Ovary (tissue), 3 donors: Measurements from ENCODE around the gene ERFE.

ENCODE experiments used
- CTCF ChIP-seq, 3 donors: fragments of 450-650 bp in 2 of 3; fragments of 200-600 bp in 1 of 3; IDR thresholded peaks; one replicate each; pipeline versions ENCODE4 v1.5.1 to v1.8.0; 2016 to 2022; ENCODE audit warnings: antibody characterized with exemption in 3 of 3, mild to moderate bottlenecking in 1 of 3
- POLR2A ChIP-seq: fragments of 450-650 bp; IDR thresholded peaks from one replicate; pipeline ENCODE4 v1.6.1; 2017; ENCODE audit warnings: antibody characterized with exemption, mild to moderate bottlenecking, moderate library complexity
- donor health status: DM: no; HTN: no; CAD: no.

DNA sequence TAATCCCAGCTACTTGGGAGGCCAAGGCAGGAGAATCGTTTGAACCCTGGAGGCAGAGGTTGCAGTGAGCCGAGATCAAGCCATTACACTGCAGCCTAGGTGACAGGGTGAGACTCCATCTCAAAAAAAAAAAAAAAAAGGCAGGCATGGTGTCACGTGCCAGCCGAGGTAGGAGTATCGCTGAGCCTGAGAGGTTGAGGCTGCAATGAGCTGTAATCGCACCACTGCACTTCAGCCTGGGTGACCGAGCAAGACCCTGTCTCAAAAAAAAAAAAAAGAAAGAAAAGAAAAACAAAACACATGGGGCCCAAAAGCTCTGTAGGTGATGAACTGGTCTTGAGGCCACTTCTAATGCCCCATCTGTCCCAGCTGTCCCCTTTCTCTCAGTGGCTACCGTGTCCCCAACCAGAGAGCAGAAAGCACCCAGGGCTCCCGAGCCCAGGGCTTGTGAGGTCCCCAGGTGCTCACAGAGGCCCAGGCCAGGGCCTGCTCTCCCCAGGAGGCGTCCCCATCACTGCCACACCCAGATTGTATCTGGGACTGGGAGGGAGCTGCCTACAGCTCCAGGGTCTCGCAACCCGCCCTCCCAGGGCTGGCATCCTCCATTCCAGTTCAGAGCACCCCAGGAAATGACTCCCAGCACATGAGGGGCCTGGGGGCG is 11.8 kb upstream of the ERFE start:
- TF ChIP-seq CTCF (IDR thresholded peaks at IDR 0.05) = no peak
- TF ChIP-seq POLR2A = no peak
